Panc1 (cell line): ENCODE data around the gene PKMYT1.

ENCODE experiments used
- POLR2AphosphoS5 ChIP-seq: IDR thresholded peaks from 2 replicates; pipeline ENCODE4 v1.6.1; 2012; ENCODE audit warnings: mild to moderate bottlenecking, low read depth, low read length, moderate library complexity
- TCF7L2 ChIP-seq: IDR thresholded peaks from 2 replicates; pipeline ENCODE4 v1.6.1; 2011; ENCODE audit warnings: mild to moderate bottlenecking, low read depth, low read length, inconsistent platforms
- TF ChIP-seq, protein P1 (sequence below): fragments of 450-650 bp; IDR thresholded peaks from 2 replicates; pipeline ENCODE4 v1.5.1; 2017; ENCODE audit warnings: mild to moderate bottlenecking
- TF ChIP-seq, protein P2 (sequence below), 2 experiments: IDR thresholded peaks; 2 replicates each; pipeline ENCODE4 v1.6.1; 2011 to 2012; ENCODE audit warnings: low read depth in 2 of 2, control low read depth in 1 of 2, low read length in 1 of 2, mild to moderate bottlenecking in 1 of 2, moderate library complexity in 1 of 2; ENCODE audit not compliant: insufficient read depth in 1 of 2

GRCh38 chr16:2963074-2963722 is 17.0 kb downstream of the PKMYT1 start:
- TF ChIP-seq POLR2AphosphoS5 (no peak), TCF7L2 (no peak)
- TF ChIP-seq, protein P1, sequence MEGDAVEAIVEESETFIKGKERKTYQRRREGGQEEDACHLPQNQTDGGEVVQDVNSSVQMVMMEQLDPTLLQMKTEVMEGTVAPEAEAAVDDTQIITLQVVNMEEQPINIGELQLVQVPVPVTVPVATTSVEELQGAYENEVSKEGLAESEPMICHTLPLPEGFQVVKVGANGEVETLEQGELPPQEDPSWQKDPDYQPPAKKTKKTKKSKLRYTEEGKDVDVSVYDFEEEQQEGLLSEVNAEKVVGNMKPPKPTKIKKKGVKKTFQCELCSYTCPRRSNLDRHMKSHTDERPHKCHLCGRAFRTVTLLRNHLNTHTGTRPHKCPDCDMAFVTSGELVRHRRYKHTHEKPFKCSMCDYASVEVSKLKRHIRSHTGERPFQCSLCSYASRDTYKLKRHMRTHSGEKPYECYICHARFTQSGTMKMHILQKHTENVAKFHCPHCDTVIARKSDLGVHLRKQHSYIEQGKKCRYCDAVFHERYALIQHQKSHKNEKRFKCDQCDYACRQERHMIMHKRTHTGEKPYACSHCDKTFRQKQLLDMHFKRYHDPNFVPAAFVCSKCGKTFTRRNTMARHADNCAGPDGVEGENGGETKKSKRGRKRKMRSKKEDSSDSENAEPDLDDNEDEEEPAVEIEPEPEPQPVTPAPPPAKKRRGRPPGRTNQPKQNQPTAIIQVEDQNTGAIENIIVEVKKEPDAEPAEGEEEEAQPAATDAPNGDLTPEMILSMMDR = no peak
- TF ChIP-seq, protein P2, sequence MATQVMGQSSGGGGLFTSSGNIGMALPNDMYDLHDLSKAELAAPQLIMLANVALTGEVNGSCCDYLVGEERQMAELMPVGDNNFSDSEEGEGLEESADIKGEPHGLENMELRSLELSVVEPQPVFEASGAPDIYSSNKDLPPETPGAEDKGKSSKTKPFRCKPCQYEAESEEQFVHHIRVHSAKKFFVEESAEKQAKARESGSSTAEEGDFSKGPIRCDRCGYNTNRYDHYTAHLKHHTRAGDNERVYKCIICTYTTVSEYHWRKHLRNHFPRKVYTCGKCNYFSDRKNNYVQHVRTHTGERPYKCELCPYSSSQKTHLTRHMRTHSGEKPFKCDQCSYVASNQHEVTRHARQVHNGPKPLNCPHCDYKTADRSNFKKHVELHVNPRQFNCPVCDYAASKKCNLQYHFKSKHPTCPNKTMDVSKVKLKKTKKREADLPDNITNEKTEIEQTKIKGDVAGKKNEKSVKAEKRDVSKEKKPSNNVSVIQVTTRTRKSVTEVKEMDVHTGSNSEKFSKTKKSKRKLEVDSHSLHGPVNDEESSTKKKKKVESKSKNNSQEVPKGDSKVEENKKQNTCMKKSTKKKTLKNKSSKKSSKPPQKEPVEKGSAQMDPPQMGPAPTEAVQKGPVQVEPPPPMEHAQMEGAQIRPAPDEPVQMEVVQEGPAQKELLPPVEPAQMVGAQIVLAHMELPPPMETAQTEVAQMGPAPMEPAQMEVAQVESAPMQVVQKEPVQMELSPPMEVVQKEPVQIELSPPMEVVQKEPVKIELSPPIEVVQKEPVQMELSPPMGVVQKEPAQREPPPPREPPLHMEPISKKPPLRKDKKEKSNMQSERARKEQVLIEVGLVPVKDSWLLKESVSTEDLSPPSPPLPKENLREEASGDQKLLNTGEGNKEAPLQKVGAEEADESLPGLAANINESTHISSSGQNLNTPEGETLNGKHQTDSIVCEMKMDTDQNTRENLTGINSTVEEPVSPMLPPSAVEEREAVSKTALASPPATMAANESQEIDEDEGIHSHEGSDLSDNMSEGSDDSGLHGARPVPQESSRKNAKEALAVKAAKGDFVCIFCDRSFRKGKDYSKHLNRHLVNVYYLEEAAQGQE (IDR thresholded peaks at IDR 0.05; ENCODE audit: insufficient read depth in 1 of 2, low read depth in 2 of 2, low read length in 1 of 2) = no peak
